ENCODE data around the gene SLF2.

The SLF2 gene

DNA sequence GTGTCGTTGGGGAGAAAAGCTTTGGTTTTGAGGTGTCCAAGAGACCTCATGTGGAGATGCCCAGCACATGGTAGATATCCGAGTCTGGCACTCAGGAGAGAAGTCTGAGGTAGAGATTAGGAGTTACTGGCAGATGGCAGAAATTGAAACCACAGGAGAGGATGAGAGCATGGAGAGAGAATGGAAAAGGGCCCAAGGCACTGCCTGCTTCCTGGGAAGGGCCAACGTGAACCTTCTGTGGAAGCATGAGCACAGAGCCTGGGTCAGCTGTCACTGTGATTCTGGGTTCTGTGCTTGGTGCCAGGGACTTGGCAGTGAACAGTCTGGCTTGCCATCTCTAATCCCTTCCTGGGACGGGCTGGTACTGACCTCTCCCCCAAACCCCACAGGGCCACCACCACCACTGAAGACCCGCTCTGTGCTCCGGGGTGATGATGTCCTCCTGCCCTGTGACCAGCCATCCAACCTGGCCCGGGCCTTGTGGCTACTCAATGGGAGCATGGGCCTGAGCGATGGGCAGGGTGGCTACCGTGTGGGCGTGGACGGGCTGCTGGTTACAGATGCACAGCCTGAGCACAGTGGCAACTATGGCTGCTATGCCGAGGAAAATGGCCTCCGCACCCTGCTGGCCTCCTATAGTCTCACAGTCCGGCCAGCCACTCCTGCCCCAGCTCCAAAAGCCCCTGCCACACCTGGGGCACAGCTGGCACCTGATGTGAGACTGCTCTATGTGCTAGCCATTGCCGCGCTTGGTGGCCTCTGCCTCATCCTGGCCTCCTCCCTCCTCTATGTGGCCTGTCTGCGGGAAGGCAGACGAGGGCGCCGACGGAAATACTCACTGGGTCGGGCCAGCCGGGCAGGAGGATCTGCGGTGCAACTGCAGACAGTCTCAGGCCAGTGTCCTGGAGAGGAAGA, 70.4 kb downstream of the SLF2 start:
- DNase-seq: no peak

DNA sequence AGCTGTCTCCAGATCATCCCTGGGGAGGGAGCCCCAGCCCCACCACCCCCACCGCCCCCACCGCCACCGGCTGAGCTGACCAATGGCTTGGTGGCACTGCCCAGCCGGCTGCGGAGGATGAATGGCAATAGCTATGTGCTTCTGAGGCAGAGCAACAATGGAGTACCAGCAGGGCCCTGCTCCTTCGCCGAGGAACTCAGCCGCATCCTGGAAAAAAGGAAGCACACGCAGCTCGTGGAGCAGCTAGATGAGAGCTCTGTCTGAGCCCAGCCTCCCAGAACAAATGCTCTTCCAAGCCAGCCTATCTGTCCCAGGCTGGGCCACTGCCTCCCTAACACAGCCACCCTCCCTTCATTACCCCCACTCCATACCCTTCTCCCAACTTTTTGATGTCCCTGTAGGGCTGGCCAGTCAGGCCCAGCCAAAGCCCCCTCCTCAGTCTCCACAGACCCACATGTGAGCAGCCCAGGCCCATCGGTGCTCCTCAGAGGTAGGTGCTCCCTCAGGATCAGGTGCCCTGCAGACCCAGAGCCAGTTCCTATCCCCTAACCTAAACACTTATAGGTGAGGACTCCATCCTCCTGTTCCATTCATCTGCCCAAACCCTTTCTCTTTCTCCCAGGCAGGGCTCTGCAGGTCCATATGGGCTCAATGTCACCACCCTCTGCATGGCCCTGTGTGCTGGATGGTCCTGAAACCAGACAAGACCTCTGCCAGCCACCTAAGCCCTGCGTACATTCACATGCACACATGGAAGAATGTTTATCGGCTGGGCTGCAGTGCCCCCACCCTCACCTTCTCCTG, 71.3 kb downstream of the SLF2 start:
- no peak for DNase-seq

GRCh38 chr10:100984672-100985177, 72.0 kb downstream of the SLF2 start:
- no peak for DNase-seq

- no peak for DNase-seq
Measured at GRCh38 chr10:100985336-100985735, 72.6 kb downstream of the SLF2 start.

DNA sequence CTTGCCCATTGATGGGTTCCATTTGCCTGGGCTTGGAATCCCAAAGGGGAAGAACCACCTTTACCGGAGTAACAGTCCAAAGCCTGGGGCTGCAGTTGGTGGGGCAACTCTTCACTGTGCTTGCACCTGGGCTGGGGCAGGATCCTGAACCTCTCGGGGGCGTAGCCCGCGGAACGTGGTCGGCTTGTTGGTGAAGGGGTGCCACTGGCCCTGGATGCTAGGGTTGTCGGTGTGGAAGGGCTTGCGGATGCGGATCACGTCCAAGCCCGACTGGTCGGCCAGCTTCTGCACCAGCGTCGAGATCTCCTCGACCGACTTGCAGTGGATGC, 73.8 kb downstream of the SLF2 start:
- no peak for DNase-seq

DNA sequence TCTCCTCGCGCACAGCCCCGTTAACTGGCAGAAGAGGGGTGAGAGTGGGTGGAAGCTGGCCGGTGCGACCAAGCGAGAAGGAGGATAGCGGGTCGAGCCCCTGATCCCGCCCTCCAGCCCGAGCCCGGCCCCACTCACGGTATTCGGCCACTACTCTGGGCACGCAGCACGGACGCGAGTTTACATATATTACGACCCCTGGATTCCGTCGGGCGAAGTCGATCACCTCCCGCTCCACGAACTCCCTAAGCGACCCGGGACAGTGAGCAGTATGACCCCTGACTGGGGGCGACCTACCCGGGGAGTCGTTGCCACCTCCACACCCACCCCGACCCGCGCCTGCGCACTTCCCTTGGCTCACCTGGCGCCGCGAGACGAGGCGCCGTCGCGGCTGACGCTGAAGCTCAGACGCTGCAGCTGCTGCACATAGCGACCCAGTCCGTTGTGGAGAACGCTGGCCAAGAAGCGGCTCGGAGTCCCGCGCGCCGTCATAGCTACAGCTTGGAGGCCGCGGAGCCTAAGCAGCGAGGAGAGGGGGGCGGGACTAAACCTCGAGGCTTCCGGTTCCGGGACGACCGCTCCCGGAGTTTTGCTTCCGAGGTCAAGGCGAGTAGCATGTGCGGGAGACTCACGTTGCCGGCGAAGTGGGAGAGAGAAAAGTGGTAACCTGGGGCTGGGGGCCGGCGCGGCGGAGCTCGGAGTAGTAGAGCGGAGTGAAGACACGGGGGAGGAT, 74.4 kb downstream of the SLF2 start, which contains the start of the genes MRPL43 and TWNK:
Gene MRPL43 (minus strand): TSS at position 546 of the 733 bp plus-strand sequence. CDS start 54 bp downstream, at position 492.
Gene TWNK (plus strand): TSS at position 592 of the 733 bp plus-strand sequence. CDS start 668 bp downstream, outside the sequence.
- DNase-seq: peak; percentile 85

DNA sequence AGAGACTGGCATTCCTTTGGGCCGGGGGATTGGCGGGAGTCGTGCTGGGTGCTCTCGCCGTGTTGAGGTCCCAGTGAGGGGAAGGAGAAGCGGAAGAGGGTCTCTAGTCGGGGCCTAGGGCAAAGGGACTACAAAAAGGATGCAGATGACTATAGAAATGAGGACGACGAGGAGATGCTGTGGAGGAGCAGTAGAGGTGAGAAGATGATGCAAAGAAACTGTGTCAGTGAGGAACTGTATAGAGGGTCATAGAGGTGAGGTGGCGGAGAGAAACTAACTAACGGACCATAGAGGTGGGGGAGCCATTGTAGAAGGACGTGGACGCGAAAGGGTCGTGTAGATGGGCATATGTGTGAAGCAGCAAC, 74.9 kb downstream of the SLF2 start:
- no peak for DNase-seq

- no peak for DNase-seq
Measured at GRCh38 chr10:100988166-100988565, 75.4 kb downstream of the SLF2 start.

DNA sequence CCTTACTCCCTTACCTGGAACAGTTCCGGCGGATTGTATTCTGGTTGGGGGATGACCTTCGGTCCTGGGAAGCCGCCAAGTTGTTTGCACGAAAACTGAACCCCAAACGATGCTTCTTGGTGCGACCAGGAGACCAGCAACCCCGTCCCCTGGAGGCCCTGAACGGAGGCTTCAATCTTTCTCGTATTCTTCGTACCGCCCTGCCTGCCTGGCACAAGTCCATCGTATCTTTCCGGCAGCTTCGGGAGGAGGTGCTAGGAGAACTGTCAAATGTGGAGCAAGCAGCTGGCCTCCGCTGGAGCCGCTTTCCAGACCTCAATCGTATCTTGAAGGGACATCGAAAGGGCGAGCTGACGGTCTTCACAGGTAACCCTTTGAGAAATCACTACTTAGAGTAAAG, 76.3 kb downstream of the SLF2 start:
- no peak for DNase-seq

DNA sequence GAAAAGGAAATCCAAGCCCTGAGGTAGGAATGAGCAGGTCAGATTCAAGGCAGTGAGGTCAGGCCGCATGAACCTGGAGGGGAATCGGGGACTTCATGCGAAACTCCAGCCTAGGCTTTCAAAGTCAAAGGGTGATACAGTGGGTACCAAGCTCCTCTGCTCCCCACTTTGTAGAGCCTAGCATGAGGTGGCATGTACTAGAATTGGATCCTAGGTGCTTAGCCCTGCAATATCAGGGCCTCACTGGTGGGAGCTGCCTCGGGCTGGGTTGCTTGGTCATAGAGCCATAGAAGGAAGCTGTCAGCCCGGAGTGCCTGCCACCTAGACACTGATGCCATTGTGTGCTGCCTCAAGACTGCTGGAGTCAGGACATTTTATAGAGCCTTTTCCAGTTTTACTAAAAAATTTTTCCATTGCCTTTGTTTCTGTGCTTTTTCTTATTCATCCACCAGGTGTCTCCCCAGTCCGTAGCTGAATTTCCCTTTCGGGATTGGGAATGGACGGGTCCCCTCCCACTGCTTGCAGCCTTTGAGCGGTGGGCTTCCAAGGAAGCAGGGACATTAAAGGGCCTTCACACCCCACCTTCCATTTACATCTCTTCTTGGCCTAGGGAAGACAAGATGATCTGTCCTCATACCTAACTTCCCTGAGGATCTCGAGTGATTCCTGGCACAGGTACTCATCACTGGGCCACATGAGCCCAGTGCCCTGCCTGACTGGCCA, 81.4 kb downstream of the SLF2 start:
- no peak for DNase-seq

- no peak for DNase-seq
Measured at GRCh38 chr10:100995181-100995580, 82.4 kb downstream of the SLF2 start.

- DNase-seq: peak; percentile 32
Measured at GRCh38 chr10:100996678-100997359, 84.1 kb downstream of the SLF2 start.

DNA sequence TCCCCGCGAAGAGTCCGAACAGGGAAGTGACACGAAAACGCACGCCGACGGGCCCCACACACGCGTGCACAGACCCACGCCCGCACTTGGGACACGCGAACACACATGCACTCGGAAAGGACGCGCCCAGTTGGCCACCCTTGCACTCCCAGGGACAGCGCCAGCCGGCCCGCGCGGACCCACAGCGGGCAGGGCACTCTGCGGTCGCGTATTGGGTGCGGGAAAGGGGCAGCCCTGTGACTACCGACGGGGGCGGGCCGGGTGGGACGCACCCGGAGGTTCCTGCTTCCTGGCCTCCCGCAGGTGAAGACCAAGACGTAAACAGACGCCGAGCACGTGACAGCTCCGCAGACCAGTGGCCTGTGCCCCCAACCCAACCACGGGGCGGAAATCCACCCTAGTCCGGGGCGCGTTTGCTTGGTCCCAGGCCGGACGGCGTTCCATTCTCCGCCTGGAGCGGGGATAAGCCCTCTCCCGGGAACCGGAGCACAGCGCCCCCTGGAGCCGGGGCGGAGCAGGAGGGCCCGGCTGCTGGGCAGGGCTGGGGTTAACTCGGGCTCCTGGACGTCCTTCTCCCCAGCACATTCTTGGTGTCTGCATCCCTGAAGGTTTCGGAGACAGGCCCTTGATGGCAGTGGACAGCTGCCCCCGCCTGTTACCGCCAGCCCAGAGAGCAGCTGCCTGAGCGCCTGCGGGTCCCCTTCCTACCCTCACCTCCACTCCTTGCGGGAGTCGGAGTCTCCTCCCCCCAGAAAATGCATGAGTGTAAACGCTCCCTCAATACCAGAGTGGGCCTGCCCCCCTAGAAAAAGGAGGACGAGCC, 84.8 kb downstream of the SLF2 start:
- peak; percentile 68 for DNase-seq

DNA sequence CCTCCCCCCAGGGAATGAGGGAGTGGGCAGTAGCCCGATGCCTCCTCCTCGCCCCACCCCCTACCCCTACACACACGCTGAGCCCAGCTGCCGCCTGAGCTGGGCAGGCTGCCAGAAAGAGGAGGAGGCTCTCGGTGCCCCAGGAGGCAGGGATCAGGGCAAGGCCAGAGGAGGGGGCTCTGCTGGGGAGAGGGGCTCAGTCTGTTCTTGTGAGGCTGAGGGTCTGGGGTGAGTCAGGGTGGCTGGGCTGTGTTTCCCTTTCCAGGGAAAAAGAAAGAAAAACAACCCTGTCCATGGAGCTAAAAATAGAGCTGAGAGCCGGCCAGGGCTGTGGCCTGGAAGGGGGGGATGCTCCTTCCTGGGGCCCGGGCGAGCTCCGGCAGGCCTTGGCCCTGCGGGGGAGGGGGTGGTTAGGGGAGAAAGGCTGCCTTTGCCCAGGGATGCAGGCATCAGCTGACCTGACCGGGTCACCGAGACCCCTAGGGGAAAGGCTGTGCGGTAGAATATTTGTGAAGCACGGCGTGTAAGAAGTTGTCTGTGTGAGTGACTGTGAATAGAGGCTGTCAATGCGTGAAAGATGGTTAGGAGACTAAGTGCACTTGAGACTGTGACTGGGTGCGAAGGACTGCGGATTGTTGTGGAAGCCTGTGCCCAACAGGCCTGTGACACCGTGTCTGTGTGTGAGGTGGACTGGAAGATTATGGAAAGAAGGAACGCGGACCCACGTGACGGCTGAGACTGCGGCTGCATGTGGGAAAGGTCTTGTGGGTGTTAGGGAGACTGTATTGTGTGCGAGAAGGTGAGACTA, 85.6 kb downstream of the SLF2 start:
- peak; percentile 91 for DNase-seq

- DNase-seq: peak; percentile 72
Measured at GRCh38 chr10:100998991-100999741, 86.4 kb downstream of the SLF2 start.

- no peak for DNase-seq
Measured at GRCh38 chr10:100999742-101000126, 87.0 kb downstream of the SLF2 start, which contains the start of gene LZTS2. Gene LZTS2, plus strand, starts transcription at chr10:100999808. Its CDS starts 2,731 bp downstream, at chr10:101002539.

- no peak for DNase-seq
Measured at GRCh38 chr10:101000127-101000914, 87.6 kb downstream of the SLF2 start.
